Measurements from ENCODE around the gene TTI1.

TTI1 gene

DNA sequence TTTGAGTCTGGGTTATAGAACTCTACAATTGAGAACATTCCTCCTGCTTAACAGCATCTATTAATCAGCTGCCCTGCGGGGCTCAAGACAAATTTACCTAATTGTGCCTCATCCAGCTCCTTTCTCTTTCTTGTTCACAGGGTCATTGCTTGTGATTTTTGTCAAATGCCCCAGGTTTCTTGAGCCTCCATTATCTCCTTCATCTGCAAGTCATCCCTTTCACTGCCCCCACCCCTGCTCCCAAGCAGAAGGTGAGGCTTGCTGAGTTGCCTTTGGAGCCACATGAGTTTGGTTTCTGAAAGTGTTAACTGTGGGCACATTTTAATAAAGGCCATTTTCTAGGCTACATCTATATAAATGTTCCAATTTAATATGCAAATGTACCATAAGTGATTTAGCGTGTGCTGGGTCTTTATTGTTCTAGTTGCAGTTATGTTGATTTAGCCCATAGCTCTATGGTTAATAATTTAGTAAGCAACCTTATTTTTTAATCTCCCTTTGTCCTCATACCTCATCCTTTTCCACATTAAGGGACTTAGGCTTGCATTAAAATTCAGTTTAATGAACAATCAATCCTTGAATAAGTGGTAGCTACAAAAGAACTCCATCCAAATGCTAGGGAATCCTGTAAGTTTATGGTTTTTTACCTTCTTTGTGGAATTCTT, 74.3 kb downstream of the TTI1 start:
- no peak for ATAC-seq

DNA sequence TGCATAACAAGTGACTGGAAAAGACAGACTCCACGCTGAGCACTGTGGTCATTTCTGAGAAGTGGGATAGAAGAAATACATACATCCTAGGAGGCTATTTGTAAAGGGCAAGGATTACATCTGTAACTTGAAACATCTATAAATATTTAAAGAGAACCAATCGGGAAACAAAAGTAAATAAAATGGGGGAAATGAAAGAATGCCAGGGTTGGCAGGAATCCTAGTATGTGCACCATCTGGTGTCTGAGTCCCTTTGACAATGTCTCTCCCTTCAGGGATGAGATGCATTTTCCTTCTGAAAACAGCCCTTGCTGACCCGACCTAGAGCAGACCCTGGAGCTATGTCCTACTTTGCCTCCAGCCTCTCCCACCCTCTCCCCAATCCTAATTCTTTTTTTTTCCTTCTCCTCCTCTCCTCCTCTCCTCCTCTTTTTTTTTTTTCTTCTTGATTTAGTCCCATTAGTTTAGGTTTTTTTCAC, 77.1 kb downstream of the TTI1 start:
- ATAC-seq = no peak

DNA sequence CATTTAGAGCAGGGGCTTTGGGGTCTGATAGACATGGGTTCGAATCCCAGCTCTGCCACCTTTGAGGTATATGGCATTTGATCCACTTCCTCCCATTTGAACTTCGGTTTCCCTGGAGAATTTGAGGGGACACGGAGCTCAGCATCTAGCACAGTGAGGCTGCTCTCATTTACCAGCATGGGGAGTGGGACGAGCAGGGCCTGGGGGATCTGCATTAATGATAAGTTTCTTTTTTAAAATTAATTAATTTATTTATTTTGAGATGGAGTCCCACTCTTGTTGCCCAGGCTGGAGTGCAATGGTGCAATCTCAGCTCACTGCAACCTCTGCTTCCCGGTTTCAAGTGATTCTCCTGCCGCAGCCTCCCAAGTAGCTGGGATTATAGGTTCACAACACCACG, 77.7 kb downstream of the TTI1 start:
- no peak for ATAC-seq

DNA sequence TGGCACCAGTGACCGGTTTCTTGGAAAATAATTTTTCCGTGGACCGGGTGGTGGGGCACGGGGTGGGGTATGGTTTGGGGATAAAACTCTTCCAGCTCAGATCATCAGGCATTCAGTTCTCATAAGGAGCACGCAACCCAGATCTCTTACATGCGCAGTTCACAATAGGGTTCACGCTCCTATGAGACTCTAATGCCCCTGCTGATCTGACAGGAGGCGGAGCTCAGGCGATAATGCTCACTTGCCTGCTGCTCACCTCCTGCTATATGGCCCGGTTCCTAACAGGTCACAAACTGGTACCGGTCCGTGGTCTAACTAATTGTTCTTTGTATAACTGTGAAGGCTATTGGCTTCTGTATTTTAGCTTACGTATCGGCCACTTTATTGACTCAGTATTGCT, 78.6 kb downstream of the TTI1 start:
- no peak for ATAC-seq

DNA sequence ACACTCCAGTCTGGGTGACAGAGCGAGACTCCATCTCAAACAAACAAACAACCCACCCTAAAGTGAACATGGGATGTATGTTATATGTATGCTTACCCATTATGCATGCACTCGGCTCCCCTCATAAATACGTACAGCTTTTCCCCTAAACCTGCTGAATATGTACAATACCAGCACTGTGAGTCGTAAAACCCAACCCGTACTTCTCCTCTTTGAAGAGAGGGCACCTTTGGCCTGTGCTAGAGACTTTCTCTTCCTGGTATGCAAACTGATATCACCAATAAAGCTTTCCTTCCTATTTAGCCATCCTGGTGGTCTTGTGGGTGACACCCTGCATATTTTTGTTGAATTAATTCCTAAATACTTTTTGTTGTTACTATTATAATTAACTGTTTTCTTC, 79.1 kb downstream of the TTI1 start:
- ATAC-seq = no peak

DNA sequence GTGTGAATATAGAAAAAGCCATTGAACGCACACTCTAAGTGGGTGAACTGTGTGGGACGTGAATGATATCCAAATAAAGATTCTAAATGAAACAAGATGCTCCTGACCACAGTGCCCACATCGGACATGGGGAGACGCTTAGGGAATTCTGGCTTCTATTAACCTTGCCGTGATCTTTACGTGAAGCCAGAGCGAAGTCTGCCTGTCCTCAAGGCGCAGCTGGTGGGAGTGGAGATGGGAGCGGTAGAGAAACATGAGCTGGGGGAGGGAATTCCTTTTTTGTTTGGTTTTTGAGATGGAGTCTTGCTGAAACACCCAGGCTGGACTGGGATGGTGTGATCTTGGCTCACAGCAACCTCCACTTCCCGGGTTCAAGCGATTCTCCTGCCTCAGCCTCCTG, 84.3 kb downstream of the TTI1 start:
- no peak for ATAC-seq

DNA sequence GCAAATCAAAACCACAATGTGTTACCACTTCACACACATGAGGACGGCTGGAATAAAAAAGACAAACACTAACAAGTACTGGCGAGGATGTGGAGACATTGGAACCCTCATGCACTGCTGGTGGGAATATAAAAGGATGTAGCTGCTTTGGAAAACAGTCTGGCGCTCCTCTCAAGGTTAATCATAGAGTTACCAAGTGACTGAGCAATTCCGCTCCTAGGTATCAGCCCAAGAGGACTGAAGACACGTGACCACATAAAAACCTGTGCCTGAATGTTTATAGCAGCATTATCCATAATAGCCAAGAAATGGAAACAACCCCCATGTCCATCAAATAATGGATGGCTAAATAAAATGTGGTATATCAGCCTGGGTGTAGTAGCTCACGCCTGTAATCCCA, 85.3 kb downstream of the TTI1 start:
- no peak for ATAC-seq

DNA sequence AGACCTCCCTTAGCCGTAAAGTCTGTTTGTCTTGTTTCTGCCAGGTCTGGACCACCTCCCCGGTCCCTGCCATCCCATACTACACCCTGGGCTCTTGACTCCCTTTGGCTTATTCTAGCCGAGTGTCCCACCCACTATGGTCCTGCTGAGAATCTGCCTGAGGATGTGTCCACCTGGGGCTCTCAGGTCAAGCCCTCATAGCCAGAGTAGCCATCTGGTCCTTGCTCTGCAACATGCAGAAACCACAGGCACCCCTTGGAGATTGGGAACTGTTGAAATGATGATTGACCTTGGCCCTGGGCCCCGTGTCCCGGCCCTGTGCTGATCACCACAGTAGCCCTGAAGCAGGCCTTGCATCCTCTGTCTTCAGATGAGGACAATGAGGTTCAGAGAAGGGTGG, 86.3 kb downstream of the TTI1 start:
- ATAC-seq = no peak

DNA sequence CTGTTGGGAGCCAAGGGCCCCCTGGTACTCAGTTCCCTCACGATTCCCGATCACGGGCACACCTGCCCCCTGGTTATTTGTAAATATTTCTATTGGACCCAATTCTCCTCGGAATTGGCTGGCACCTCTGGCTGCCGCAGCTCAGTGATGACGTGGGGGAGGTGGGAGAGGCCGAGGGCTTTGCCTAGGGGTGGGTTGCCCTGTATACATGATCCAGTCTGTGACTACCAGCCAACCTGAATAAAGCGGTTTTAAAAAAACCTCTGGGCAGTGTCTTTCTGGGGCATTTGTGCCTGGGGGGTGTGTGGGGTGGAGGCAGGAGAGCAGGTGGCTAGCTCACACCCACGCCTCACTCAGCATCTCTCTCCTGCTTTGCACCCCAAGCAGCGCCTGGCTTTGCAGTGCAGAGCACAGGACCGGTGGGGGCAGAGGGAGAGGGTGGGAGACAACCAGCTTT, 88.1 kb downstream of the TTI1 start:
- no peak for ATAC-seq

DNA sequence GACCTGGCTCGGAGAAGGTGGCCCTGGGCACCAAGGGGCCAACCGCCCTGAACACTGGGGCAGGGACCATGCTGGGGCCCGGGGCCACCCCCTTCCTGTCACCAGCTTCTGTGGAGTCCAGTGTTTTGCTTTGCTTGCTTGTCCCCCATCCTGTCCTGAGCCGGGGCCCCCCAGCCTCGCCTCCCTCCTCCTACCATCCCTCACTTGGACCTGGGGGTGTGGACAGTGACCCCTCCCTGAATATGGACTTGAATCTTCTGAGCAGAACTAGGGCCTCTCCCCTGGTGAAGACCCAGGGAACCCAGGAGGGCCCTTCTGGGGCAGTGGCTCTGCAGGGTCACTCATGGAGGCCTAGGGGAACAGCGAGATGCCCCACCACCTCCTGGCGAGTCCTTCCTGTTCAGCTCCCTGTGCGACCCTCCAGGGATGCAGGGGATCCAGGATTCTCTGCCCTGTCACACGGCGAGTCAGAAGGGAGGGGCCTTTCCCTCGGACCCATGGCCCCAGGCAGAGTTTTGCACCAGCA, 88.7 kb downstream of the TTI1 start:
- no peak for ATAC-seq

DNA sequence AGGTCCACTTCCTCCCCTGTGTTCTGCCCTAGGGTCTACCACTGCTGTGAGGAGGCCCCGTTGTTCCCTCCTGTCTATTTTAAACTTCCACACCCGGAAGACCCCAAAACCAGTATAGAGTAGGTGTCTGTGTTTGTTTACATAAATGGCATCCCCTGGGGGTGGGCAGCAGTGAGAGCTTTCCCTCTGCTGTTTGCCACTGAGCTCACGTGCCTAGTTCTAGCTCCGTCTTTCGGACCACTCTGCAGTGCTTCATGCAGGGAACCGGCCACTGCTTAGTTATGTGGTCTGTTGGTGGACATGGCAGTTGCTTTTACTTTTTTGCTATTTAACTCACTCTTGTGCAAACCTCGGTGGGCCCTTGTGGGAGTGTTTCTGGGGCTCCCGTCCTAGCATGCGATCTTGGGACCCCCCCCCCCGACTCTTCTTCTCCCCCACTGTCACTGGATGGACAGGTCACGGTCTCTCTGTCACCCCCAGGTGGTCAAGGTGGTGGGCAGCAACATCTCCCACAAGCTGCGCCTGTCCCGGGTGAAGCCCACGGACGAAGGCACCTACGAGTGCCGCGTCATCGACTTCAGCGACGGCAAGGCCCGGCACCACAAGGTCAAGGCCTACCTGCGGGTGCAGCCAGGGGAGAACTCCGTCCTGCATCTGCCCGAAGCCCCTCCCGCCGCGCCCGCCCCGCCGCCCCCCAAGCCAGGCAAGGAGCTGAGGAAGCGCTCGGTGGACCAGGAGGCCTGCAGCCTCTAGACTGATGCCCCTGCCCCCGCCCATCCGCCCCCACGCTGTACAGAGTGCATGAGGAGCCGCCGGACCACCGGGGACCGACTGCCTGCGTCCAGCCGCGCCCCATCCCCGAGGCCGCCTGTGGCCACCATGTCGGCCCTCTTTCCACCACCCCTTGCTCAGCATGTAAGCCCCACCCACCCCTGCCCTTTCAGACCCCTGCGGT, 89.5 kb downstream of the TTI1 start:
- ATAC-seq = no peak

DNA sequence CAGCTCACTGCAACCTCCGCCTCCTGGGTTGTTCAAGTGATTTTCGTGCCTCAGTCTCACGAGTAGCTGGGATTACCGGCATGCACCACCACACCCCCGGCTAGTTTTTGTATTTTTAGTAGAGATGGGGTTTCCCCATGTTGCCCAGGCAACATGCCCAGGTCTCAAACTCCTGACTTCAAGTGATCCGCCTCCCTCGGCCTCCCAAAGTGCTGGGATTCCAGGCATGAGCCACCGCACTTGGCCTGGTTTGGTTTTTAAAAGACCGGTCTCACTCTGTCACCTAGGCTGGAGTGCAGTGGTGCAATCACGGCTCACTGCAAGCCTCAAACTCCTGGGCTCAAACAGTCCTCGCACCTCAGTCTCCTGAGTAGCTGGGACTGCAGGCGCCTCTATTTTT, 90.2 kb downstream of the TTI1 start:
- no peak for ATAC-seq

DNA sequence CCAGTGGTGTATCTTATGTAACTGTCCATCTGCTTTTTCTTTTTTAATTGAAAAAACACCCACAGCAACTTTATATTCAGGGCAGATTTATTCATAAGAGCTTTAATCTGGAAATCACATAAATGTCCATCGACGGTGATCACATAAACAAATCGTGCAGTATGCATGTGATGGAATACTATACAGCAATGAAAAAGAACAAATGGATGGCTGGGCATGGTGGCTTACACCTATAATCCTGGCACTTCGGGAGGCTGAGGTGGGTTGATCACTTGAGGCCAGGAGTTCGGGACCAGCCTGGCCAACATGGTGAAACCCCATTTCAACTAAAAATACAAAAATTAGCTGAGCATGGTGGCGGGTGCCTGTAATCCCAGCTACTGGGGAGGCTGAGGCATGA, 91.3 kb downstream of the TTI1 start:
- ATAC-seq = no peak

DNA sequence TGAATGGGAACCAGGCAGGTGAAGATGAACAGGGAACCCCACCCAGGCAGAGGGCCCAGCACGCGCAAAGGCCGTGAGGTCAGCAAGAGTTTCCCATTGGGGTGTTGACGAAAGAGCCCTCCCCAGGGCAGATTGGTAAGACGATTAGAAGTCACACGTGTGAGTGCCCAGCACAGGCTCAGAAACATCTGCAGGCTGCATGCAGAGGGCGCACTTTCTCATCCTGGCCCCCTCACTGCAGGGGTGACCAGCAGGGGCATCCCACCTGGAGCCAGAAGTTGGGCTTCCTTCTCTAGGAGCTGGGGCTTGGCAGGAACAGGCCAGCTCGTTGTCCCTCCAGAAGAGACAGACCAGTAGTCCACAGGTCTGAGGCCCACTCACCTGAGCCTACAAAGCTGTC, 91.9 kb downstream of the TTI1 start:
- ATAC-seq = no peak

DNA sequence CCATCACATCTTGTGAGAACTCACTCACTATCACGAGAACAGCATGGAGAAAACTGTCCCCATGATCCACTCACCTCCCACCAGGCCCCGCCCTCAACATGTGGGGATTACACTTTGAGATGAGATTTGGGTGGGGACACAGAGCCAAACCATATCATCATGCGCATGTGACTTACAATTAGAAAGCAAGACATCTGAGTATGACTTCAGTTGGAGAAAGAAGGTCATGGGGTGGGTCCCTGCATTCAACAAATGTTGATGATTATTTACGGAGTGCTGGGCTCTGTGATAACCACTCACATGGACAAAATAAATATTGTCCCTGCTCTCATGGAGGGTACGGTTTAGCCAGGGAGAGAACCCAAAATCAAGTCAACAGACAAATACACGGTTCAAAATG, 92.4 kb downstream of the TTI1 start:
- no peak for ATAC-seq

DNA sequence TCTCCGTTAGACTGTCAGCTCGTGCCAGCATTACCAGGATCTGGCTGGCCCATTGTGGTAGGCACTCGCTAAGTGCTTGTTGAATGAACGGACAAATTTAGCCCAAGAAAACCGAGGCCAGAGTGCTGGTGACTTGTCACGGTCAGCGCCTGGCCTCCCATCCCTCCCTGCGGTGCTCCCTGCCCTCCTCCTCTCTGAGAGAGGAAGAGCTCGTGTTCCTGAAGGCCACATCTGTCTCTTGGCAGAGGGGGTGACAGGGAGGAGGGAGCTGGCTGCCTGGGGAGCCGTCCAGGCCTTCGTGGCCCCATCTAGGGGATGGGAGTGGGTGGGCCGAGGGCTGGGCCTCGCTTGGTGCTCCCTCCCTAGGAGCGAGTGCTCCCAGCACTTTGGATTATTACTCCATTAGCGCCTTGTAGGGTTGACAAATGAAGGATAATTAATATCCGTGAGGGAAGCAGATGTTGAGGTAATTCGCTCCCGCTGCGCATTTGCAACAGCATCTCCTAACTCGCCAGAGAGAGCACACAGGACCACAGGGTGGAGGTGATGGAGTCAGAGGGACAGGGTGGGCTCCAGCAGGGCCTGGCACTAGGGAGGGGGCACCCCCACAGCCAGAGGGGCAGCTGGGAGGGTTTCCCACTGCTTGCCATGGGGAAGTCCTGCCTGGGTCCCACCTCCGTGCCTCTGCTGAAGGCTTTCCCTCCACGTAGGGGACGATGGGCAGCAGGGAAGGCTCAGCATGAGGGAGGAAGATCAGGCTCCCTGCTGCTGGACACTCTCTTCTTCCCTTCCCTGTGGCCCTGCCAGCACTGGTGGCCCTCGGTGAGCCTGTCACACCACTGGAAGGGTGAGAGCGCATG, 93.3 kb downstream of the TTI1 start:
- no peak for ATAC-seq

DNA sequence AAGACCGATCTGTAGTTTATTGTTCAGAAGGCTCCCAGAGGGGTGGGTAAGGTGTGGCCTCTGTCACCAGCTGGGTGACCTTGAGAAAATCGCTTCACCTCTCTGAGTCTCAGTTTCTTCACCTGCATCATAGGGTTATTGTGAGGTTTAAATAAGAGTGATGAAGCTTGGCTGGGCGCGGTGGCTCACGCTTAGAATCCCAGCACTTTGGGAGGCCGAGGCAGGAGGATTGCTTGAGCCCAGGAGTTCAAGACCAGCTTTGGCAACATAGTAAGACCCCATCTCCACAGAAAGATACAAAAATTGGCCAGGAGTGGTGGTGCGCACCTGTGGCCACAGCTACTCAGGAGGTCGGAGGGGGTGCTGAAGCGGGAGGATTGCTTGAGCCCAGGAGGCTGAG, 94.3 kb downstream of the TTI1 start:
- no peak for ATAC-seq

DNA sequence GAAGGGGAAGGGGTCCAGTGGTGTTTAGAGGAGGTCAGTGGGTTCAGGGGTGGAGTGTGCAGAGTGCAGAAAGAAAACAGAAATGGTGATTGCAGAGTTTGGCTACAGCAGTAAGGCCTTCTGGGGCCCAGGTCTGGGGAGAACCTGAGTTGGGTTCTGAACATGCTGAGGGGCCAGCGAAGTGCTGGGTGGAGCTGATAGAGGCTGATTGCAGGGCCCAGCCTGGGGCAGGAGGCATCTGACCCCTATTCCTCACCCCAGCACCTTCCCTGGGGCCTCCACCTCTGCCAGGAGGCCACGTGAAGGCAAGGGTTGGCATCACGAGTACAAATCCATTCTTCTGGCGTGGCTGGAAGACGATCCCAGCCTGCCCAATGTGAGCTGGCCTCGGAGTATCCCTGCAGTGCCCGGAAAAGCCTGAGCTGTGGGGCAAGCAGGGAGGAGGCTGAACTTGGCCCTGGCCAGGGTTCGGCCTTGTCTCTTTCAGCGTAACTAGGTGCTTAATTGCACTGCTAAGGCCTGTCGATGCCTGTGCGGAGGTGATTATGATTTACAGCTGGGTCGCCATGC, 95.0 kb downstream of the TTI1 start:
- ATAC-seq = no peak

DNA sequence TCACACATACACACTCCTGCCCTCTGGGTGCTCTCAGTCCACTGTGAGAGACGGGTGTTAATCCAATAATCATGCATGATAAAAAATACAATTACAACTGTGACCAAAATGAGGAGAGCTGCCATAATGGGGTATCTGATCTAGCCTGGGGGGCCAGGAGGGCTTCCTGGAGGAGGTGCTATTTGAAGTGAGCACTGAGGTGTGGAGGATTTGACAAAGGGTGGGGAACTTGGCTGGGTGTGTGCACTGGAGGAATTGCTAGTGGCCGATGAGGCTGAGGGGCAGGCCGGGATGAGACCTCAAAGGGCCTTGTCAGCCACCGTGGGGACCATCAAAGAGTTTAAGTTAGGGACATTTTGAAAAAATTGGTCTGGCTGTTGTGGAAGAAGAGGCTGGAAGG, 95.6 kb downstream of the TTI1 start:
- no peak for ATAC-seq

DNA sequence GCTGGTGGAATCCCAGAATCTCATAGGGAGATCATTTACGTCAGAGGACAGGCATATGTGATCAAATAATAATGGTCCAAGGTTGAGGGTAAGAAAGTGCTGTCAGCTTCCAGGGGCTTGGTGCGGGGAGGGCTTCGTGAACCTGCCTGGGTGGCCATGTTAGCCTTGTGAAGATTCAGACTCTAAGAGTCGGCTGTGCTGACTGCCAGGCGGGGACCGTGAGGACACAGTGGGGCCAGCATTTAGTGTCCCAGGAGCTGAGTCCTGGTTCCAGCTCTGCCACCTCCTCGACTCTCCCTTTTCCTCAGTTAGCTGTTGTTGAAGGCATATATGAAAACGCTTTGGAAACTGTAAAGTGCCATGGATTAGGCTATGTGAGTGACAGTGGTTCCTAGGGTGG, 96.8 kb downstream of the TTI1 start:
- no peak for ATAC-seq

DNA sequence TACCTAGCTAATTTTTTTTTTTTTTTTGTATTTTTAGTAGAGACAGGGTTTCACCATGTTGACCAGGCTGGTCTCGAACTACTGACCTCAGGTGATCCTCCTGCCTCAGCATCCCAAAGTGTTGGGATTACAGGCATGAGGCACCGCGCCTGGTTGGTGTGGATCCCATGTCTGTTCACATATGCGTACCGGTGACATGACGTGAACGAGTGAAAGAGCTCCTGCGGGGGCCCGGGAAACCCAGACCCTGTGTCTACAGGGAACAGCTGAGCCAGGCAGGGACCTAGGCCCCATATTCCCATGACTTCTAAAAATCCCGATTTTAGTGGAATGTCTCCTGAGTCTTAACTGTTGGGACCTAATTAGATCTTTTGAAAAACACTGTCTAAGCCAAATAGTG, 97.2 kb downstream of the TTI1 start:
- no peak for ATAC-seq

DNA sequence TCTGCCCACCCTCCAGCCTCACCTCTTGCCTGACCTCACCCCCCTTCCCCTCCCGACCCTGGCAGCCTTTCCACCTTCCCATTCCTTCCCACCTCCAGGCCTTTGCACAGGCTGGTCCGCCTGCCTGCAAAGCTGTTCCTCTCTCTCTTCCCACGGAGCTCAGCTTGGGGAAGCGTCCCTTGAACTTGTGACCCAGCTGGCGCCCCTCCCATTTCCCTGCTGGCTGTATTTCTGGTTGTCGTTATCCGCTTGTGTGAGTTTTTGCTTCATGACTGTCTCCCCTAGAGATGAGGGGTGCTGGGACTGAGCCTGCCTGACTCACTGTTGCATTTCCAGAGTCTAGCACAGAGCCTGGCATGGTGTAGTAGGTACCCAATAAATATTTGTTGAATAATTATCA, 97.8 kb downstream of the TTI1 start:
- no peak for ATAC-seq
